Sigmoid colon (tissue), 4 donors: ENCODE data around the gene C1R.

ENCODE experiments used
- EP300 ChIP-seq, 4 donors: sonication (generic); formaldehyde crosslinking; IDR thresholded peaks; one replicate each; pipeline ENCODE4 v1.6.1; 2017; ENCODE audit warnings: antibody characterized with exemption in 4 of 4
- POLR2A ChIP-seq, 2 donors: fragments of 450-650 bp; IDR thresholded peaks; one replicate each; pipeline ENCODE4 v1.6.1; 2016; ENCODE audit warnings: antibody characterized with exemption in 2 of 2, mild to moderate bottlenecking in 2 of 2, moderate library complexity in 2 of 2
- POLR2AphosphoS5 ChIP-seq, 4 donors: sonication (generic); formaldehyde crosslinking; IDR thresholded peaks; one replicate each; pipeline ENCODE4 v1.6.1; 2017; ENCODE audit warnings: antibody characterized with exemption in 4 of 4
- TF ChIP-seq, protein P1 (sequence below), 4 experiments: fragments of 450-650 bp in 3 of 4; fragments of 200-600 bp in 1 of 4; IDR thresholded peaks; one replicate each; pipeline ENCODE4 v1.5.1; 2016 to 2019; ENCODE audit warnings: antibody characterized with exemption in 4 of 4, mild to moderate bottlenecking in 3 of 4, moderate library complexity in 2 of 4

DNA sequence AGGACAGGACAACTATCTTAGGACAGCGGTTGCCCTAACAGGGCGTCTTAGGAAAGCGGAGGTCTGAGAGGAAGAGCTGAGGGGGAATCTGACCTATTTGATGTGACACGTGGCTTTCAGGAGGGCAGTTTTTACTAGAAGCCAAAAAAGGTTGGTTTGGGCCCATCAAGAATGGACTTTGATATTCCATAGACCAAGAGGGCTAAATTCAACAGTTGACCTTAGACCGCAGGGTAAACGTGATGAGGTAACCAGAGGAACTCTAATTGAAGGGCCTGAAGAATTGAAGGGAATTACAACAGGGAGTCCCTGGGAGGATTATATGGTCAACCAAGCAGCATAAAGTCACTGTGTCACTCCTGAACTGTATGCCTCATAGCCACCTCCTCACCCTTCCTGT, 20.2 kb downstream of the C1R start:
- TF ChIP-seq, protein P1, sequence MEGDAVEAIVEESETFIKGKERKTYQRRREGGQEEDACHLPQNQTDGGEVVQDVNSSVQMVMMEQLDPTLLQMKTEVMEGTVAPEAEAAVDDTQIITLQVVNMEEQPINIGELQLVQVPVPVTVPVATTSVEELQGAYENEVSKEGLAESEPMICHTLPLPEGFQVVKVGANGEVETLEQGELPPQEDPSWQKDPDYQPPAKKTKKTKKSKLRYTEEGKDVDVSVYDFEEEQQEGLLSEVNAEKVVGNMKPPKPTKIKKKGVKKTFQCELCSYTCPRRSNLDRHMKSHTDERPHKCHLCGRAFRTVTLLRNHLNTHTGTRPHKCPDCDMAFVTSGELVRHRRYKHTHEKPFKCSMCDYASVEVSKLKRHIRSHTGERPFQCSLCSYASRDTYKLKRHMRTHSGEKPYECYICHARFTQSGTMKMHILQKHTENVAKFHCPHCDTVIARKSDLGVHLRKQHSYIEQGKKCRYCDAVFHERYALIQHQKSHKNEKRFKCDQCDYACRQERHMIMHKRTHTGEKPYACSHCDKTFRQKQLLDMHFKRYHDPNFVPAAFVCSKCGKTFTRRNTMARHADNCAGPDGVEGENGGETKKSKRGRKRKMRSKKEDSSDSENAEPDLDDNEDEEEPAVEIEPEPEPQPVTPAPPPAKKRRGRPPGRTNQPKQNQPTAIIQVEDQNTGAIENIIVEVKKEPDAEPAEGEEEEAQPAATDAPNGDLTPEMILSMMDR (IDR thresholded peaks at IDR 0.05) = no peak
- no peak for TF ChIP-seq POLR2A (IDR thresholded peaks at IDR 0.05)
- TF ChIP-seq POLR2AphosphoS5 (IDR thresholded peaks at IDR 0.05) = no peak
- TF ChIP-seq EP300 (IDR thresholded peaks at IDR 0.05) = no peak
